CD14-positive monocyte (primary cell): Measurements from ENCODE around the gene CAPS. TPM values are rescaled to one million over a fixed set of nuclear protein-coding genes. Genes with fewer than 3 reads are reported as not detected.
A peak's percentile ranks its signal among the peaks of the same experiment; 100 is the strongest.

Experiments used
- DNase-seq, 3 donors: peaks; one replicate each; pipeline ENCODE4 v3.0.0-alpha.2; 2011 to 2022
- H2AFZ ChIP-seq: 2 replicates; pipeline ENCODE4 v1.6.0; 2012; ENCODE audit warnings: mild to moderate bottlenecking, low read depth, low read length, inconsistent platforms; ENCODE audit not compliant: insufficient read depth, poor library complexity, severe bottlenecking
- H3K27ac ChIP-seq, 2 donors: 1 replicate in 1 of 2; 2 replicates in 1 of 2; pipeline ENCODE4 v1.5.1; 2012 to 2013; ENCODE audit warnings: low read length in 2 of 2, control low read depth in 1 of 2, inconsistent platforms in 1 of 2, low read depth in 1 of 2, mild to moderate bottlenecking in 1 of 2
- H3K27me3 ChIP-seq, 2 donors: one replicate each; pipeline versions ENCODE4 v1.6.0 to v1.6.1; 2011 to 2013; ENCODE audit warnings: low read length in 2 of 2; ENCODE audit not compliant: control insufficient read depth in 2 of 2, insufficient read depth in 2 of 2
- H3K36me3 ChIP-seq, 2 donors: replicated peaks in 1 of 2; 1 replicate in 1 of 2; 2 replicates in 1 of 2; pipeline versions ENCODE4 v1.5.1 to v1.6.1; 2012 to 2013; ENCODE audit warnings: low read length in 2 of 2, control low read depth in 1 of 2, inconsistent platforms in 1 of 2, mild to moderate bottlenecking in 1 of 2; ENCODE audit not compliant: insufficient read depth in 2 of 2, control insufficient read depth in 1 of 2
- H3K4me1 ChIP-seq, 2 donors: 1 replicate in 1 of 2; 2 replicates in 1 of 2; pipeline versions ENCODE4 v1.5.1 to v1.6.1; 2012 to 2013; ENCODE audit warnings: low read length in 2 of 2, control low read depth in 1 of 2, inconsistent platforms in 1 of 2, mild to moderate bottlenecking in 1 of 2, moderate library complexity in 1 of 2; ENCODE audit not compliant: insufficient read depth in 2 of 2, control insufficient read depth in 1 of 2
- H3K4me2 ChIP-seq: replicated peaks from 2 replicates; pipeline ENCODE3; 2012; ENCODE audit warnings: low read length, moderate library complexity, mild to moderate bottlenecking; ENCODE audit not compliant: poor library complexity, severe bottlenecking; ENCODE audit errors: extremely low read depth
- H3K4me3 ChIP-seq, 3 experiments: fragments of 200-600 bp in 1 of 3; sonication (generic) in 1 of 3; replicated peaks in 1 of 3; 1 replicate in 2 of 3; 2 replicates in 1 of 3; pipeline ENCODE4 v1.5.1; 2011 to 2013; ENCODE audit warnings: low read length in 3 of 3, mild to moderate bottlenecking in 3 of 3, control low read depth in 2 of 3, low read depth in 2 of 3, inconsistent platforms in 1 of 3, moderate library complexity in 1 of 3
- H3K79me2 ChIP-seq: 2 replicates; pipeline ENCODE4 v1.6.0; 2012; ENCODE audit warnings: mild to moderate bottlenecking, control low read depth, inconsistent platforms, low read length, moderate library complexity; ENCODE audit not compliant: insufficient read depth
- H3K9ac ChIP-seq: 2 replicates; pipeline ENCODE4 v1.6.0; 2017; ENCODE audit warnings: low read length, mild to moderate bottlenecking; ENCODE audit not compliant: insufficient read depth, poor library complexity, severe bottlenecking
- H3K9me3 ChIP-seq, 2 donors: replicated peaks in 1 of 2; 1 replicate in 1 of 2; 2 replicates in 1 of 2; pipeline versions ENCODE4 v1.5.1 to v1.6.1; 2012 to 2013; ENCODE audit warnings: low read length in 2 of 2, control low read depth in 1 of 2; ENCODE audit not compliant: control insufficient read depth in 1 of 2, insufficient read depth in 1 of 2
- H4K20me1 ChIP-seq: 2 replicates; pipeline ENCODE4 v1.6.0; 2012; ENCODE audit warnings: mild to moderate bottlenecking, low read length, control low read depth, moderate library complexity; ENCODE audit not compliant: insufficient read depth
- H3K27ac Mint-ChIP-seq, 7 donors: one replicate each; pipeline ENCODE4 v1.8.0; 2020; ENCODE audit warnings: mild to moderate bottlenecking in 7 of 7, mixed read lengths in 7 of 7, moderate library complexity in 6 of 7, inconsistent platforms in 2 of 7
- H3K27me3 Mint-ChIP-seq, 3 donors: one replicate each; pipeline ENCODE4 v1.8.0; 2021 to 2022; ENCODE audit warnings: low read depth in 3 of 3, mild to moderate bottlenecking in 3 of 3, mixed read lengths in 3 of 3, moderate library complexity in 3 of 3, inconsistent platforms in 1 of 3
- H3K36me3 Mint-ChIP-seq, 2 donors: one replicate each; pipeline ENCODE4 v1.8.0; 2020; ENCODE audit warnings: mixed read lengths in 2 of 2, inconsistent platforms in 1 of 2, mild to moderate bottlenecking in 1 of 2
- H3K4me1 Mint-ChIP-seq: one replicate; pipeline ENCODE4 v1.8.0; 2020; ENCODE audit warnings: mild to moderate bottlenecking, mixed read lengths
- H3K4me3 Mint-ChIP-seq, 2 donors: one replicate each; pipeline ENCODE4 v1.8.0; 2020; ENCODE audit warnings: mild to moderate bottlenecking in 2 of 2, mixed read lengths in 2 of 2, moderate library complexity in 1 of 2
- H3K9me3 Mint-ChIP-seq, 7 donors: one replicate each; pipeline ENCODE4 v1.8.0; 2020 to 2022; ENCODE audit warnings: mixed read lengths in 7 of 7, mild to moderate bottlenecking in 6 of 7, moderate library complexity in 6 of 7, inconsistent platforms in 2 of 7
- CTCF ChIP-seq: fragments of 200-600 bp; IDR thresholded peaks from one replicate; pipeline ENCODE4 v1.8.0; 2022; ENCODE audit warnings: antibody characterized with exemption, mild to moderate bottlenecking
- WGBS: methylation state at CpG from one replicate; pipeline ENCODE4 v1.1.5; 2013; ENCODE audit warnings: missing lambda C conversion rate; ENCODE audit not compliant: insufficient coverage; 5-methylcytosine and 5-hydroxymethylcytosine counted together
- intact Hi-C, 2 donors: fragments of 100-400 bp; cut with micrococcal nuclease; formaldehyde crosslinking; loops; one replicate each; pipeline versions ENCODE4 v1.15.0 to v1.15.1; 2023
- polyA plus RNA-seq, 3 donors: library from polyadenylated mRNA; depleted of rRNA in 1 of 3; unstranded in 2 of 3; stranded (reverse) in 1 of 3; fragments of 300-500 nt in 2 of 3; fragments of >200 nt in 1 of 3; fragmentation: Illumina TruSeq in 2 of 3; gene quantifications; 1 replicate in 2 of 3; 2 replicates in 1 of 3; pipeline ENCODE4 v1.2.3, GENCODE V29; 2012 to 2021

The CAPS gene
- polyA plus RNA-seq, 3 donors, result 0.34 to 34.8 (median 0.72) TPM

- H3K27ac ChIP-seq, result no peak overlapping the region
- DNase-seq, result no peak
- H3K36me3 ChIP-seq, result peaks cover 19 to 30% of the 10 kb centered on the region in 2 donors
- TF ChIP-seq CTCF, result no peak
- no CpG with 5 or more reads among the region's 1 CpG for WGBS
- no peak overlapping the region for H3K4me2 ChIP-seq
- intact Hi-C loops, result no loop called here
- Mint-ChIP-seq H3K9me3 (no peaks in the 10 kb centered on the region), H3K4me3 (no peak overlapping the region), H3K4me1 (peaks cover 3% of the 10 kb centered on the region), H3K27ac (peak overlapping the region in 2 of 7 donors; percentile 35 to 37), H3K36me3 (peaks cover 16 to 32% of the 10 kb centered on the region in 2 donors), H3K27me3 (no peaks in the 10 kb centered on the region)
- no peaks in the 10 kb centered on the region for H3K27me3 ChIP-seq
- H3K4me1 ChIP-seq, result peaks cover 2 to 3% of the 10 kb centered on the region in 2 donors
- no peaks in the 10 kb centered on the region for H3K9me3 ChIP-seq
- H3K9ac ChIP-seq, result no peak overlapping the region
- H2AFZ ChIP-seq, result no peak overlapping the region
- no peak overlapping the region for H3K4me3 ChIP-seq
- peaks cover 3% of the 10 kb centered on the region for H3K79me2 ChIP-seq
- H4K20me1 ChIP-seq, result no peaks in the 10 kb centered on the region
These were observed 3.5 kb upstream of the CAPS start for GRCh38 chr19:5910638-5910907.

DNA sequence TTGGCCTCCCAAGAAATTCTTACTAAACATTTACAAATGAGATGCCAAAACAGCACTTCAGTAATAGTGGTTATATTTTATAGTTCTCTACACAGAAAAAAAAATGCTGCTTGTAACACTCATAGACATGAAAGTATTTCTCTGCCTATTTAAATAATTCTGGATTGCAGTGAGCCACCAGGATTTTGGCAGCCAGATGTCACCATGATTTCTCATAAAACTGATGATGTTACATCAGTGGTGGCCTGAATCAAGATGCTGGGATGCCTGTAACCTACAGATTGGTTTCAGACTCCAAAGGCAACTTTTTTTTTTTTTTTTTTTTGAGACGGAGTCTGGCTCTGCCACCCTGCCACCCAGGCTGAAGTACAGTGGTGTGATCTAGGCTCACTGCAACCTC lies 2.7 kb upstream of the CAPS start:
- H3K4me1 ChIP-seq, result no peaks in the 10 kb centered on the region
- intact Hi-C loops, result no loop called here
- Mint-ChIP-seq H3K4me3 (no peak overlapping the region), H3K27ac (no peak overlapping the region), H3K4me1 (no peaks in the 10 kb centered on the region), H3K36me3 (peaks cover 23 to 40% of the 10 kb centered on the region in 2 donors), H3K27me3 (no peaks in the 10 kb centered on the region), H3K9me3 (no peaks in the 10 kb centered on the region)
- H3K79me2 ChIP-seq, result no peaks in the 10 kb centered on the region
- H3K9me3 ChIP-seq, result no peaks in the 10 kb centered on the region
- H2AFZ ChIP-seq, result no peak overlapping the region
- peaks cover 26 to 38% of the 10 kb centered on the region in 2 donors for H3K36me3 ChIP-seq
- H3K27me3 ChIP-seq, result no peaks in the 10 kb centered on the region
- TF ChIP-seq CTCF, result no peak
- no peaks in the 10 kb centered on the region for H4K20me1 ChIP-seq
- no peak overlapping the region for H3K9ac ChIP-seq
- H3K4me2 ChIP-seq, result no peak overlapping the region
- DNase-seq, result no peak
- WGBS, result no CpG with 5 or more reads among the region's 1 CpG
- H3K27ac ChIP-seq, result no peak overlapping the region
- H3K4me3 ChIP-seq, result no peak overlapping the region
